AG09319 (cell line): Measurements from ENCODE around the gene SLC5A10.
"Not testable (repeated sequence)": the region's sequence is repeated elsewhere in the genome, so short reads cannot be mapped to it uniquely, and the experiment has no call there.

ENCODE experiments used
- DNase-seq: peaks from one replicate; pipeline ENCODE4 v3.0.0-alpha.2; 2010; ENCODE audit warnings: low read depth; ENCODE audit errors: extremely low read depth
- TF ChIP-seq, protein P1 (sequence below): IDR thresholded peaks from 2 replicates; pipeline ENCODE4 v1.5.1; 2011; ENCODE audit warnings: low read depth, mild to moderate bottlenecking, inconsistent platforms, low read length, moderate library complexity

Gene SLC5A10

DNA sequence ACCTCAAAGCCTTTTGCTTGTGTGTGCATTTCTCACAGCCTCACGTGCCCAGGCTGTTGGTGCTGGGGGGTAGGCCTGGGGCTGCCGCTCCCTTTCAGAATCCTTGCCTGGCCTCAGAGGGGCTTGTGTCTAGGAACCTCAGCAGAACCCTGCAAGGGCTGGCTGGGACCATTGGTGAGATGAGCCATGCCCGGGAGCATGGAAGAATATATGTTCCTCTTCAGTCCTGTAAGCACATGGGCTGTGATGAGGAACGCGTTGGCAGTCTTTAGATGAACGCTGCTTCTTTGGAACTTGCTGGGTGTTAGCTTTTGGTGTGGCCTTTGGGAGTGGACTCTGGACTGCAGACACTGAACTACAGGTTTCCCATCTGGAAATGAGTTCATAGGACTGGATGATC is 32.0 kb upstream of the SLC5A10 start:
- TF ChIP-seq, protein P1, sequence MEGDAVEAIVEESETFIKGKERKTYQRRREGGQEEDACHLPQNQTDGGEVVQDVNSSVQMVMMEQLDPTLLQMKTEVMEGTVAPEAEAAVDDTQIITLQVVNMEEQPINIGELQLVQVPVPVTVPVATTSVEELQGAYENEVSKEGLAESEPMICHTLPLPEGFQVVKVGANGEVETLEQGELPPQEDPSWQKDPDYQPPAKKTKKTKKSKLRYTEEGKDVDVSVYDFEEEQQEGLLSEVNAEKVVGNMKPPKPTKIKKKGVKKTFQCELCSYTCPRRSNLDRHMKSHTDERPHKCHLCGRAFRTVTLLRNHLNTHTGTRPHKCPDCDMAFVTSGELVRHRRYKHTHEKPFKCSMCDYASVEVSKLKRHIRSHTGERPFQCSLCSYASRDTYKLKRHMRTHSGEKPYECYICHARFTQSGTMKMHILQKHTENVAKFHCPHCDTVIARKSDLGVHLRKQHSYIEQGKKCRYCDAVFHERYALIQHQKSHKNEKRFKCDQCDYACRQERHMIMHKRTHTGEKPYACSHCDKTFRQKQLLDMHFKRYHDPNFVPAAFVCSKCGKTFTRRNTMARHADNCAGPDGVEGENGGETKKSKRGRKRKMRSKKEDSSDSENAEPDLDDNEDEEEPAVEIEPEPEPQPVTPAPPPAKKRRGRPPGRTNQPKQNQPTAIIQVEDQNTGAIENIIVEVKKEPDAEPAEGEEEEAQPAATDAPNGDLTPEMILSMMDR: no peak

GRCh38 chr17:18920911-18921441 is 31.0 kb upstream of the SLC5A10 start:
- TF ChIP-seq, protein P1: no peak
- DNase-seq: no peak

More for the DNA sequence above, 32.0 kb upstream of the SLC5A10 start:
- DNase-seq: no peak

DNA sequence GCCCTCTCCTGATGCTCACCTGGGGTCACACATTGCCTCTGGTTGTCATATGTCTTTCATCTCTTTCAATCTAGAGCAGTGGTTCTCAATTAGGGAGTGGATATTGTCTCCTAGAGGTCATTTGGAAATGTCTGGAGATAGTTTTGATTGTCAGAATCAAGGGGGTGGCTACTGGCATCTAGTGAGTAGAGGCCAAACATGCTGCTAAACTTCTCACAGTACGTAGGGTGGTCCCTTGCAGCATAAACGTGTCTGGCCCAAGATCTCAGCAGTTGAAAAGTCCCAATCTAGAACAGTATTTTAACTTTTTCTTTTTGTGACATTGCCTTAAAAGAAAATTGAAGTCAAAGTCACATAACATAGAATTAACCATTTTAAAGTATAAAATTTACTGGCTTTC is 30.5 kb upstream of the SLC5A10 start:
- TF ChIP-seq, protein P1: no peak

DNA sequence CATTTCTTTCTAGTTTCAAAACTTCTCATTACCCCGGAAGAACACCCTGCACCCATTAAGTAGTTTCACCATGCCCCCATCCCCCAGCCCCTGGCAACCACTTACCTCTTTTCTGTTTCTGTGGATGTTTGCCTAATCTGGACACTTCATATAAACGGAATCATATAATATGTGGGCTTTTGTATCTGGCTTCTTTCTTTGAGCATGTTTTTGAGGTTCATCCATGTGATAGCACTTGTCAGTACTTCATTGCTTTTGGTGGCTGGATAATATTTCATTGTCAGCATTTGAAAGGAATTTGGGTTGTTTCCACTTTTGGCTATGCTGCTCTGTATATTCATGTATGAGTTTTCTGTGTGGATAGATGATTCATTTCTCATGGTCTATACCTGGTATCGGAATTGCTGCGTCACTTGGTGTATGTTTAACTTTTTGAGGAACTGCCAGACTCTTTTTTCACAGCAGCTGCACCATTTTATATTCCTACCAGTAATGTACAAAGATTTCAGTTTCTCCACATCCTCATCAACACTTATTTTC is 30.0 kb upstream of the SLC5A10 start:
- TF ChIP-seq, protein P1: no peak
- no peak for DNase-seq

More for the DNA sequence above, 30.5 kb upstream of the SLC5A10 start:
- DNase-seq: no peak

DNA sequence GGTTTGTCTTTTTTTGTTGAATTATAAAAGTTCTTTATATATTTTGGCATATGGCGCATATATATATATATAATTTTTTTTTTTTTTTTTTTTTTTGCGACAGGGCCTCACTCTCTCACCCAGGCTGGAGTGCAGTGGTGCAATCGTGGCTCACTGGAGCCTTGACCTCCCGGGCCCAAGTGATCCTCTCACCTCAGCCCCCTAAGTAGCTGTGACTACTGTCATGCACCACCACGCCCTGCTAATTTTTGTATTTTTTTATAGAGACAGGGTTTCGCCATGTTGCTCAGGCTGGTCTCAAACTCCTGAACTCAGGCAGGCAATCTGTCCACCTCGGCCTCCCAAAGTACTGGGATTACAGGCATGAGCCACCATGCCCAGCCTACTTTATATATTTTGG is 29.4 kb upstream of the SLC5A10 start:
- DNase-seq: not testable (repeated sequence)

DNA sequence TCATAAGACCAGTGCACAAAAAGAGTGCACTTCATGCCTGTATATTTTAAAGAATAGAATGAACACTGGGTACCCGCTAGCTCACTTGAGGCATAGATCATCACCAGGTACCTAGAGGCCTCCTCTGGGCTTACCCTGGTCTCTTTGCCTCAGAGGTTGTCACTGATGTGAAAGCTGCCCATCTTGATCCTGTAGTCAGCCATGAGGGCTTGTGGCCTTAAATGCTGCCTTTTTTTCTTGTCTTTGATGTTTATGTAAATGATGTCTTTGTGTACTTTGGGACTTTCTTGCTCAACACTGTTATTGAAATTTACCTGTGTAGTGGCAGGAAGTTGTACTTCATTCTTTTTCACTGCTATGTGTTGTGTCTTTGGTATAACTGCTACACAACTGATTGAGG is 26.8 kb upstream of the SLC5A10 start:
- TF ChIP-seq, protein P1: no peak
- DNase-seq: no peak

- TF ChIP-seq, protein P1: no peak
- no peak for DNase-seq
These were observed 23.3 kb upstream of the SLC5A10 start for GRCh38 chr17:18928628-18929125.
